H1 (cell line): Measurements from ENCODE around the gene KCNJ16. TPM values are rescaled to one million over a fixed set of nuclear protein-coding genes. Genes with fewer than 3 reads are reported as not detected.
A peak's percentile ranks its signal among the peaks of the same experiment; 100 is the strongest.

Experiments used
- CTCF ChIA-PET: fragments of 300-600 bp; sonication (Branson Sonifier 250); formaldehyde crosslinking; loops from one replicate; lab custom pipeline; 2021; ENCODE audit not compliant: partially characterized antibody; lab: Charles Lee
- POLR2A ChIA-PET: fragments of 300-600 bp; sonication (Branson Sonifier 250); formaldehyde crosslinking; loops from one replicate; lab custom pipeline; 2021; ENCODE audit warnings: inconsistent platforms; ENCODE audit not compliant: partially characterized antibody; lab: Charles Lee
- DNase-seq, 2 experiments: peaks; one replicate each; pipeline versions ENCODE4 v3.0.0 to v3.0.0-alpha.2; 2010 to 2022; ENCODE audit warnings: low spot score in 2 of 2, low read depth in 1 of 2, mixed read lengths in 1 of 2
- FAIRE-seq: peaks from 2 replicates; lab custom pipeline; 2011; peaks lifted over from hg19 to GRCh38; lab: Jason Lieb, UNC
- H2AFZ ChIP-seq: 2 replicates; pipeline ENCODE4 v1.8.1; 2012; ENCODE audit warnings: low read length, inconsistent platforms
- H2AK5ac ChIP-seq: 2 replicates; pipeline ENCODE4 v1.6.1; 2013; ENCODE audit warnings: low read depth, low read length
- H2BK120ac ChIP-seq: replicated peaks from 2 replicates; pipeline ENCODE3; 2013; ENCODE audit warnings: low read depth, low read length, inconsistent platforms
- H2BK12ac ChIP-seq: 2 replicates; pipeline ENCODE4 v1.6.1; 2013; ENCODE audit warnings: low read depth, low read length
- H2BK15ac ChIP-seq: 2 replicates; pipeline ENCODE4 v1.6.1; 2013; ENCODE audit warnings: low read length
- H2BK20ac ChIP-seq: 2 replicates; pipeline ENCODE4 v1.6.1; 2013; ENCODE audit warnings: low read length
- H2BK5ac ChIP-seq: 2 replicates; pipeline ENCODE4 v1.6.1; 2013; ENCODE audit warnings: low read depth, low read length
- H3K14ac ChIP-seq: 2 replicates; pipeline ENCODE4 v1.6.1; 2013; ENCODE audit warnings: inconsistent platforms; ENCODE audit not compliant: insufficient read length
- H3K18ac ChIP-seq: 2 replicates; pipeline ENCODE4 v1.6.1; 2013; ENCODE audit warnings: low read length; ENCODE audit errors: extremely low read depth
- H3K23ac ChIP-seq: 2 replicates; pipeline ENCODE4 v1.6.1; 2013; ENCODE audit warnings: inconsistent platforms; ENCODE audit not compliant: insufficient read length
- H3K23me2 ChIP-seq: 2 replicates; pipeline ENCODE4 v1.6.1; 2013; ENCODE audit warnings: low read depth, low read length
- H3K27ac ChIP-seq: 2 replicates; pipeline ENCODE4 v1.6.1; 2011; ENCODE audit warnings: low read depth, low read length, inconsistent platforms
- H3K27me3 ChIP-seq, 4 experiments: replicated peaks in 1 of 4; 1 replicate in 1 of 4; 2 replicates in 3 of 4; pipeline versions ENCODE4 v1.6.1 to v1.8.1; 2011 to 2013; ENCODE audit warnings: low read length in 3 of 4, mild to moderate bottlenecking in 3 of 4, inconsistent platforms in 2 of 4, mixed read lengths in 2 of 4, moderate library complexity in 1 of 4; ENCODE audit not compliant: control insufficient read depth in 3 of 4, insufficient read depth in 3 of 4; ENCODE audit errors: extremely low read depth in 1 of 4
- H3K36me3 ChIP-seq, 4 experiments: 2 replicates each; pipeline versions ENCODE4 v1.6.1 to v1.8.1; 2011 to 2013; ENCODE audit warnings: mild to moderate bottlenecking in 4 of 4, low read length in 3 of 4, moderate library complexity in 2 of 4, control low read depth in 1 of 4, inconsistent platforms in 1 of 4; ENCODE audit not compliant: insufficient read depth in 4 of 4, control insufficient read depth in 2 of 4
- H3K4ac ChIP-seq: replicated peaks from 2 replicates; pipeline ENCODE3; 2013; ENCODE audit warnings: low read length, low read depth, mixed read lengths, inconsistent platforms; ENCODE audit not compliant: insufficient read length
- H3K4me1 ChIP-seq, 4 experiments: replicated peaks in 1 of 4; 1 replicate in 1 of 4; 2 replicates in 3 of 4; pipeline versions ENCODE4 v1.6.1 to v1.8.1; 2011 to 2013; ENCODE audit warnings: low read length in 3 of 4, inconsistent platforms in 2 of 4, mixed read lengths in 1 of 4; ENCODE audit not compliant: insufficient read depth in 4 of 4, control insufficient read depth in 3 of 4
- H3K4me2 ChIP-seq, 2 experiments: 2 replicates each; pipeline versions ENCODE4 v1.6.1 to v1.8.1; 2011 to 2013; ENCODE audit warnings: low read depth in 2 of 2, low read length in 2 of 2, control low read depth in 1 of 2, inconsistent platforms in 1 of 2, mild to moderate bottlenecking in 1 of 2; ENCODE audit not compliant: insufficient read depth in 1 of 2
- H3K4me3 ChIP-seq, 4 experiments: fragments of 200-600, 300-600 bp in 1 of 4; sonication (generic), shearing (Covaris generic), sonication (Bioruptor Twin) in 1 of 4; 2 replicates each; pipeline versions ENCODE4 v1.5.1 to v1.8.1; 2011 to 2016; ENCODE audit warnings: low read length in 4 of 4, low read depth in 3 of 4, control low read depth in 2 of 4, inconsistent platforms in 2 of 4, mild to moderate bottlenecking in 2 of 4, mixed read lengths in 1 of 4, moderate library complexity in 1 of 4; ENCODE audit not compliant: insufficient read depth in 2 of 4; ENCODE audit errors: extremely low read depth in 1 of 4
- H3K56ac ChIP-seq: replicated peaks from 2 replicates; pipeline ENCODE3; 2013; ENCODE audit warnings: low read depth, mild to moderate bottlenecking, mixed read lengths, low read length, inconsistent platforms; ENCODE audit not compliant: insufficient read length
- H3K79me1 ChIP-seq: 2 replicates; pipeline ENCODE4 v1.6.1; 2013; ENCODE audit warnings: low read depth, low read length, control low read depth
- H3K79me2 ChIP-seq, 2 experiments: 2 replicates each; pipeline versions ENCODE4 v1.6.1 to v1.8.1; 2012 to 2013; ENCODE audit warnings: low read length in 2 of 2, mild to moderate bottlenecking in 2 of 2, inconsistent platforms in 1 of 2; ENCODE audit not compliant: insufficient read depth in 2 of 2, control insufficient read depth in 1 of 2
- H3K9ac ChIP-seq, 4 experiments: replicated peaks in 1 of 4; 1 replicate in 1 of 4; 2 replicates in 3 of 4; pipeline versions ENCODE4 v1.6.1 to v1.8.1; 2011 to 2013; ENCODE audit warnings: low read depth in 3 of 4, low read length in 3 of 4, control low read depth in 2 of 4, mild to moderate bottlenecking in 2 of 4, moderate library complexity in 2 of 4, inconsistent platforms in 1 of 4; ENCODE audit errors: extremely low read depth in 1 of 4
- H3K9me3 ChIP-seq, 2 experiments: 2 replicates each; pipeline versions ENCODE4 v1.6.1 to v1.8.1; 2012 to 2013; ENCODE audit warnings: mild to moderate bottlenecking in 2 of 2, moderate library complexity in 2 of 2, control low read depth in 1 of 2, inconsistent platforms in 1 of 2, low read depth in 1 of 2, low read length in 1 of 2, mixed read lengths in 1 of 2; ENCODE audit not compliant: insufficient read depth in 2 of 2
- H4K20me1 ChIP-seq, 2 experiments: replicated peaks in 1 of 2; 2 replicates each; pipeline versions ENCODE3 to v1.8.1; 2011 to 2013; ENCODE audit warnings: inconsistent platforms in 2 of 2, low read length in 2 of 2, mild to moderate bottlenecking in 1 of 2; ENCODE audit not compliant: insufficient read depth in 2 of 2, control insufficient read depth in 1 of 2
- H4K5ac ChIP-seq: 2 replicates; pipeline ENCODE4 v1.6.1; 2013; ENCODE audit warnings: low read length, low read depth, mixed read lengths, inconsistent platforms; ENCODE audit not compliant: insufficient read length
- H4K8ac ChIP-seq: 2 replicates; pipeline ENCODE4 v1.8.0; 2013; ENCODE audit warnings: mild to moderate bottlenecking, moderate library complexity, low read length, inconsistent platforms; ENCODE audit not compliant: insufficient read depth; ENCODE audit errors: extremely low read depth
- H4K91ac ChIP-seq: replicated peaks from 2 replicates; pipeline ENCODE3; 2013; ENCODE audit warnings: low read length, mixed read lengths, inconsistent platforms; ENCODE audit not compliant: insufficient read length
- CEBPB ChIP-seq: IDR thresholded peaks from 2 replicates; pipeline ENCODE4 v1.6.1; 2012; ENCODE audit warnings: low read depth, low read length
- EGR1 ChIP-seq: IDR thresholded peaks from 2 replicates; pipeline ENCODE4 v1.6.1; 2011; ENCODE audit warnings: low read depth, low read length, borderline replicate concordance
- EP300 ChIP-seq, 2 experiments: IDR thresholded peaks; 1 replicate in 1 of 2; 2 replicates in 1 of 2; pipeline ENCODE4 v1.6.1; 2011 to 2012; ENCODE audit warnings: low read depth in 2 of 2, low read length in 2 of 2, mild to moderate bottlenecking in 2 of 2, borderline replicate concordance in 1 of 2, inconsistent platforms in 1 of 2, moderate library complexity in 1 of 2
- HDAC2 ChIP-seq, 2 experiments: fragments of 300-600 bp in 1 of 2; sonication (generic) in 1 of 2; IDR thresholded peaks; 2 replicates each; pipeline ENCODE4 v1.6.1; 2011 to 2012; ENCODE audit warnings: low read depth in 2 of 2, low read length in 2 of 2, mild to moderate bottlenecking in 2 of 2, moderate library complexity in 2 of 2, borderline replicate concordance in 1 of 2, inconsistent platforms in 1 of 2
- KDM1A ChIP-seq: fragments of 200-600, 300-600 bp; sonication (generic); IDR thresholded peaks from 2 replicates; pipeline ENCODE4 v1.7.1; 2016; ENCODE audit warnings: mild to moderate bottlenecking, low read length, borderline replicate concordance
- KDM5A ChIP-seq: fragments of 200-600 bp; IDR thresholded peaks from 2 replicates; pipeline ENCODE4 v1.7.1; 2012; ENCODE audit warnings: mild to moderate bottlenecking, low read length, inconsistent platforms, mixed read lengths
- NRF1 ChIP-seq: IDR thresholded peaks from 2 replicates; pipeline ENCODE4 v1.6.1; 2011; ENCODE audit warnings: mild to moderate bottlenecking, low read depth, low read length, improper control_type of control experiment
- PHF8 ChIP-seq: fragments of 200-600 bp; sonication (generic); conservative IDR thresholded peaks from 2 replicates; pipeline ENCODE4 v1.7.1; 2012; ENCODE audit warnings: low read depth, mild to moderate bottlenecking, inconsistent platforms, low read length, moderate library complexity
- POU5F1 ChIP-seq: IDR thresholded peaks from 2 replicates; pipeline ENCODE4 v1.6.1; 2011; ENCODE audit warnings: low read depth, mild to moderate bottlenecking, low read length, moderate library complexity
- RAD21 ChIP-seq, 2 experiments: IDR thresholded peaks in 1 of 2; conservative IDR thresholded peaks in 1 of 2; 2 replicates each; pipeline ENCODE4 v1.6.1; 2011; ENCODE audit warnings: low read depth in 2 of 2, low read length in 2 of 2, improper control_type of control experiment in 1 of 2, inconsistent platforms in 1 of 2, mild to moderate bottlenecking in 1 of 2, moderate library complexity in 1 of 2
- RXRA ChIP-seq: IDR thresholded peaks from 2 replicates; pipeline ENCODE4 v1.6.1; 2011; ENCODE audit warnings: low read depth, mild to moderate bottlenecking, low read length, moderate library complexity; ENCODE audit not compliant: insufficient read depth
- SP1 ChIP-seq: IDR thresholded peaks from 2 replicates; pipeline ENCODE4 v1.6.1; 2011; ENCODE audit warnings: low read depth, low read length
- WGBS, 2 experiments: shearing (Covaris generic) in 1 of 2; methylation state at CpG; one replicate each; pipeline versions ENCODE4 v1.1.6 to v1.1.7; 2013 to 2015; ENCODE audit warnings: low lambda C conversion rate in 2 of 2, mixed read lengths in 2 of 2, inconsistent platforms in 1 of 2, low coverage in 1 of 2, missing lambda C conversion rate in 1 of 2; ENCODE audit not compliant: insufficient replicate concordance in 2 of 2, insufficient coverage in 1 of 2, insufficient read length in 1 of 2; ENCODE audit errors: extremely low coverage in 1 of 2, missing lambda C conversion rate in 1 of 2; 5-methylcytosine and 5-hydroxymethylcytosine counted together
- polyA plus RNA-seq, 7 experiments: library from polyadenylated mRNA; depleted of rRNA in 3 of 7; stranded (reverse) in 5 of 7; unstranded in 2 of 7; fragments of >200 nt in 5 of 7; fragments of 200-250 nt in 2 of 7; gene quantifications; 1 replicate in 5 of 7; 2 replicates in 1 of 7; 4 replicates in 1 of 7; pipeline versions ENCODE4 v1.2.1 to v1.2.3, GENCODE V29; 2011 to 2013; ENCODE audit warnings: missing spikeins in 2 of 7, mixed read lengths in 2 of 7
- total RNA-seq: library from RNA; stranded (reverse); fragmentation: NEBNext Ultra II Directional; extraction: Animal tissue kit (Norgen Biotek cat#: 25700); gene quantifications from 2 replicates; pipeline ENCODE4 v1.2.1, GENCODE V29; 2021

The KCNJ16 gene
- total and polyA plus RNA-seq, 2 of the 8 experiments (the other 6 are each of a cell fraction or from before 2014, with no cell fraction given), result not detected

DNA sequence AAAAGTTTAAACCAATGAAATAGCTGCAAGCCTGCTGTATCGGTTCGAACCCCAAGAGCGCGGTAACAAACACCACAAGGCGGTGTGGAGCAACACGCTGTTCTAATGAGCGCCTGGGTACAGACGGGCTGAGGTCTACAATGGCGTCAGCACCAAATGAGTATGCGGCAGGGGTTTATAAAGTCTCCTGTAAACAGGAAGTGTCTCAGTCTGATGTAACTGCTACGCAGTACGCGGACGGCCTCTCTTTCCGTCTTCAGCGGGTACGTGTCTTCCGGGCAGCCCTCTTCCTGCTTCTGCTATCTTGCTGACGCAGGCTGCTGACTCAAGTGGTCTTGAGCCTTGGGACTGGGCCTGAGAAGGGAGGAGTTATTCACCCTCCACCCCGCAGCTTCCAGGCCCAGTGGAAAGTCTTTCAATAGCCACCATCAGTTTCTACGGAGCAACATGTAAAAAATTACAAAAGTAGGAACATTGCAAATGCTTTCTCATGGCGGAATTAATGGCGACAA, 53.8 kb downstream of the KCNJ16 start:
- H3K4me2 ChIP-seq, result no peak overlapping the region
- H2AFZ ChIP-seq, result peak overlapping the region; percentile 41; the same call in 1 of the 2 replicates
- H3K23me2 ChIP-seq, result no peaks in the 10 kb centered on the region
- ChIA-PET CTCF (no interaction called here), POLR2A (no interaction called here)
- no peak overlapping the region for H2BK15ac ChIP-seq
- no peak overlapping the region for H3K4ac ChIP-seq
- H3K36me3 ChIP-seq, result no peaks in the 10 kb centered on the region
- H2BK5ac ChIP-seq, result no peak overlapping the region; the same call in 1 of the 2 replicates
- no peak overlapping the region for H4K8ac ChIP-seq
- no peak overlapping the region for H3K23ac ChIP-seq
- H3K79me2 ChIP-seq, result no peaks in the 10 kb centered on the region
- H3K9me3 ChIP-seq, result 0 out of 4 replicates have a peak, but pooled peaks cover 0 to 3% of the 10 kb centered on the region in 2 experiments
- TF ChIP-seq EP300 (IDR thresholded peaks at IDR 0.05; ENCODE audit: borderline replicate concordance in 1 of 2, low read depth in 2 of 2, low read length in 2 of 2), result no peak
- no peak for TF ChIP-seq RAD21 (IDR thresholded peaks at IDR 0.05 in 1 of 2, conservative IDR thresholded peaks at IDR 0.05 in 1 of 2; ENCODE audit: low read depth in 2 of 2, low read length in 2 of 2)
- no peak for TF ChIP-seq NRF1
- no peak for TF ChIP-seq KDM5A
- no peak for TF ChIP-seq CEBPB
- no peak for TF ChIP-seq EGR1
- TF ChIP-seq KDM1A, result no peak
- no peak for TF ChIP-seq HDAC2 (IDR thresholded peaks at IDR 0.05; ENCODE audit: borderline replicate concordance in 1 of 2, low read depth in 2 of 2, low read length in 2 of 2)
- no peak for TF ChIP-seq PHF8
- no peak for TF ChIP-seq POU5F1
- TF ChIP-seq SP1, result no peak
- no peak for TF ChIP-seq RXRA
- H2BK20ac ChIP-seq, result no peak overlapping the region
- H2BK12ac ChIP-seq, result no peak overlapping the region
- no peaks in the 10 kb centered on the region for H3K79me1 ChIP-seq
- no peak overlapping the region for H4K5ac ChIP-seq
- no peak overlapping the region for H3K4me3 ChIP-seq
- no peak for FAIRE-seq
- H3K56ac ChIP-seq, result no peak overlapping the region
- no peaks in the 10 kb centered on the region for H4K20me1 ChIP-seq
- no peak overlapping the region for H2BK120ac ChIP-seq
- WGBS, 2 experiments, result 98% methylated on average over 23 of the region's 23 CpGs; no CpG with 5 or more reads in 1 of the 2 experiments
- no peaks in the 10 kb centered on the region for H3K27me3 ChIP-seq
- DNase-seq, result no peak
- no peak overlapping the region for H3K27ac ChIP-seq
- H3K9ac ChIP-seq, result no peak overlapping the region
- no peaks in the 10 kb centered on the region for H3K4me1 ChIP-seq
- H4K91ac ChIP-seq, result no peak overlapping the region
- no peak overlapping the region for H3K14ac ChIP-seq
- no peak overlapping the region for H2AK5ac ChIP-seq
- no peak overlapping the region for H3K18ac ChIP-seq
